Astrocyte of the cerebellum (primary cell): ENCODE measurements around the gene KCNMB2.
A peak's percentile ranks its signal among the peaks of the same experiment; 100 is the strongest.

Experiments used
- DNase-seq: peaks from one replicate; pipeline ENCODE4 v3.0.0-alpha.2; 2011; ENCODE audit warnings: low read depth
- H3K4me3 ChIP-seq: 2 replicates; pipeline ENCODE4 v1.5.1; 2011; ENCODE audit warnings: mild to moderate bottlenecking, low read depth, low read length, moderate library complexity
- in situ Hi-C: cut with HindIII; loops from 2 replicates; pipeline ENCODE4 v1.10.0; 2017; ENCODE audit warnings: low sequenced_read_pairs
- TF ChIP-seq, protein P1 (sequence below): IDR thresholded peaks from 2 replicates; pipeline ENCODE4 v1.5.1; 2012; ENCODE audit warnings: low read length, low read depth, moderate library complexity, mild to moderate bottlenecking; ENCODE audit errors: missing control alignments

Gene KCNMB2

DNA sequence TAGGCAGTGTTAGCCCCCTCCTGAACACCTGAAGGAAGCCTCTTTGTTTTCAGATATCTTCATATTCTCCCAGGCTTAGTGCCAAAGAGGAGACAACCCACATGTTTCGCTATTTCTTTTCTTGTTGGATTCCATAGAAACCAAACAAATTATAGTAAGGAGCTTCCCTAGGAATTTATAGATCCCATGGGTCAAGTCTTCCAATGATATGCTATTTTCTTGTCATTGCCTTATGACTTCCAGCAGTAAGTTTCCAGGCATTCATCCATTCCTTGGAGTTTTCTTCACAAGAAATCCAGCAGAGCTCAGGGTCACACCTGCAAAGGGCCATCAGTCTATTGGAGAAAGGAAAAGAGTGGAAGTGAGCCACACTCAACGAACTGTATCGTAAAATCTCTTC lies 9.9 kb upstream of the KCNMB2 start:
- in situ Hi-C loops, result no loop called here
- TF ChIP-seq, protein P1, sequence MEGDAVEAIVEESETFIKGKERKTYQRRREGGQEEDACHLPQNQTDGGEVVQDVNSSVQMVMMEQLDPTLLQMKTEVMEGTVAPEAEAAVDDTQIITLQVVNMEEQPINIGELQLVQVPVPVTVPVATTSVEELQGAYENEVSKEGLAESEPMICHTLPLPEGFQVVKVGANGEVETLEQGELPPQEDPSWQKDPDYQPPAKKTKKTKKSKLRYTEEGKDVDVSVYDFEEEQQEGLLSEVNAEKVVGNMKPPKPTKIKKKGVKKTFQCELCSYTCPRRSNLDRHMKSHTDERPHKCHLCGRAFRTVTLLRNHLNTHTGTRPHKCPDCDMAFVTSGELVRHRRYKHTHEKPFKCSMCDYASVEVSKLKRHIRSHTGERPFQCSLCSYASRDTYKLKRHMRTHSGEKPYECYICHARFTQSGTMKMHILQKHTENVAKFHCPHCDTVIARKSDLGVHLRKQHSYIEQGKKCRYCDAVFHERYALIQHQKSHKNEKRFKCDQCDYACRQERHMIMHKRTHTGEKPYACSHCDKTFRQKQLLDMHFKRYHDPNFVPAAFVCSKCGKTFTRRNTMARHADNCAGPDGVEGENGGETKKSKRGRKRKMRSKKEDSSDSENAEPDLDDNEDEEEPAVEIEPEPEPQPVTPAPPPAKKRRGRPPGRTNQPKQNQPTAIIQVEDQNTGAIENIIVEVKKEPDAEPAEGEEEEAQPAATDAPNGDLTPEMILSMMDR, result no peak
- H3K4me3 ChIP-seq, result no peak overlapping the region
- no peak for DNase-seq

DNA sequence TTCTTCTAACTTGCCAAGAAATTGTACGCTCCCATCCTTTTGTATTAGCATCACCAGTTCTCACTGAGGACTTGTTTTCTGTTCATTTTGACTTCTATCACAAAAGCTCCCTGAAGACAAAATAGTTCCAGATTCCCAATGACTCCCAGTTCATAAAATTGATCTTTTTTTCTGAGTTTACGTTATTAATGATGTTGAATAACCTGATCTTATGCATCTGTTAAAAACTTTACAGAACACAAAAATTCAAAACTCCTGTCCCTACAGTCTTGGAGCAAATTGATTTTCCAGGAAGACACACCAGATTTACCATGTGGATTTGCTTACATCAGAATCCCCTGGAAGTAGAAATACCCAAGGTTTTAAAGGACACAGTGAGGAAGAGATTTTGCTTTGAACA lies 8.3 kb upstream of the KCNMB2 start:
- in situ Hi-C loops, result no loop called here
- DNase-seq, result no peak

DNA sequence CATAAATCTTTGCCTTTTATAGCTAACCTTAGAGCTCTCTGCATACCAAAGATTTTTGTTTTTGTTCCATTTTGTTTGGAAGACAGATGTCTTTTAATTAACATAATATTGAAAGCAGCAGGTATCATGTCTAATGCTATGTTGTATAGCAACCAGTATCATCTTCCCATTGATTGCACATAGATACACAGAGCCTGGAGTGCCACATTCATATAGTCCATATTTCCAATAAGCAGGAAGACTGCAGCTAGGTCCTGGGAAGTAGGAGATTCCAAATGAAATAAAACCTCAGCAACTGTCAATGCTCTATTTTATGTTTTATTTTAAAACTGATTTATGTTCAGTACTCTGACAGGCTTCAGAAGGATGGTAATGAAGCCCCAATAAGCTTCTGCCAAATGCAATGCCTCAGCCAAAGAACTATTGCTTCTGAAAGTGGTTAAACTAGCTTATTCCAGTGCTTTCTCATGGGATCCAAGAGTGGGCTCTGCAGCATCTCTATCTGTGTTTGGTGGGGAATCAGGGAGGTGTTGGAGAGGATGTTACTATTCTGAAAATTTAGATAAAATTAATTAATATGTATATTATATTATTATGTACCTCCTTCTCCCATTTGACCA lies 6.5 kb upstream of the KCNMB2 start:
- in situ Hi-C loops, result no loop called here
- no peak overlapping the region for H3K4me3 ChIP-seq
- TF ChIP-seq, protein P1, result no peak
- DNase-seq, result no peak

More for the DNA sequence above, 8.3 kb upstream of the KCNMB2 start:
- TF ChIP-seq, protein P1, result no peak
- no peak overlapping the region for H3K4me3 ChIP-seq

DNA sequence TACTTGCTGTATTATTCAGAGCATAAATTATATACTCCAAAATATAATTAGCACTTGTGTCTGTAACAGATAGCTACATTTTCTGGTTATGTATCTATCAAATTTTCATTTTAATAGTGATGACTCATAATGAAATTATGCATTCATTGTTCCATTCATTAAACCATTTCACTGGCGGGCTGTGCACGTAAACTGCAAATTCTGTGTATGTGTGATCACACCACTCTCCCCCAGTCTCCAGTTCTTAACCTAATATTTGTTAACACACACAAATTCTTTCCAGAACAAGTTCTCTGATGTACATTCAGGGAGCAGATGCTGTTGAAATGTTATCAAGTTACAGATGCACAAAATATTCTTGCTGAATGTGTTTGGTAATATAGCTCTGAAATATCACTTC lies 3.8 kb upstream of the KCNMB2 start:
- no peak for DNase-seq
- in situ Hi-C loops, result no loop called here
- no peak overlapping the region for H3K4me3 ChIP-seq
- TF ChIP-seq, protein P1, result no peak

GRCh38 chr3:178537122-178537705 lies 978 bp downstream of the KCNMB2 start:
- H3K4me3 ChIP-seq, result peak overlapping the region; percentile 45
- no peak for DNase-seq
- in situ Hi-C loops, result no loop called here
- TF ChIP-seq, protein P1, result no peak

- no peak for DNase-seq
- in situ Hi-C loops, result no loop called here
- TF ChIP-seq, protein P1, result no peak
Measured at GRCh38 chr3:178538056-178538455, 1.8 kb downstream of the KCNMB2 start.

More at GRCh38 chr3:178538056-178538455, 1.8 kb downstream of the KCNMB2 start:
- H3K4me3 ChIP-seq, result no peak overlapping the region
